ENCODE results near the gene GBX1.

Gene GBX1

GRCh38 chr7:151138153-151138851, 29.2 kb downstream of the GBX1 start:
- no peak for DNase-seq

GRCh38 chr7:151137791-151138152, 29.7 kb downstream of the GBX1 start:
- DNase-seq: no peak

- no peak for DNase-seq
Observed at GRCh38 chr7:151137076-151137675, 30.3 kb downstream of the GBX1 start.

GRCh38 chr7:151135866-151136843, 31.3 kb downstream of the GBX1 start:
- DNase-seq: no peak

- no peak for DNase-seq
Observed at GRCh38 chr7:151135525-151135845, 32.0 kb downstream of the GBX1 start.

GRCh38 chr7:151134743-151135524, 32.6 kb downstream of the GBX1 start:
- DNase-seq: no peak

GRCh38 chr7:151133986-151134742, 33.3 kb downstream of the GBX1 start:
- DNase-seq: no peak

- no peak for DNase-seq
Observed at GRCh38 chr7:151133266-151133985, 34.1 kb downstream of the GBX1 start.

GRCh38 chr7:151132461-151133205, 34.9 kb downstream of the GBX1 start:
- DNase-seq: no peak

GRCh38 chr7:151131592-151132293, 35.8 kb downstream of the GBX1 start:
- DNase-seq: no peak

GRCh38 chr7:151131224-151131591, 36.3 kb downstream of the GBX1 start:
- no peak for DNase-seq

GRCh38 chr7:151130741-151131157, 36.7 kb downstream of the GBX1 start:
- no peak for DNase-seq

GRCh38 chr7:151129960-151130591, 37.4 kb downstream of the GBX1 start:
- DNase-seq: no peak

GRCh38 chr7:151129117-151129959, 38.2 kb downstream of the GBX1 start:
- no peak for DNase-seq

- no peak for DNase-seq
Observed at GRCh38 chr7:151128716-151129115, 38.8 kb downstream of the GBX1 start.

- no peak for DNase-seq
Observed at GRCh38 chr7:151128144-151128543, 39.4 kb downstream of the GBX1 start.

GRCh38 chr7:151126491-151127137, 40.9 kb downstream of the GBX1 start:
- DNase-seq: no peak

- DNase-seq: no peak
Observed at GRCh38 chr7:151125846-151126481, 41.5 kb downstream of the GBX1 start.
